ENCODE results near the gene BNIP5.

BNIP5 gene

DNA sequence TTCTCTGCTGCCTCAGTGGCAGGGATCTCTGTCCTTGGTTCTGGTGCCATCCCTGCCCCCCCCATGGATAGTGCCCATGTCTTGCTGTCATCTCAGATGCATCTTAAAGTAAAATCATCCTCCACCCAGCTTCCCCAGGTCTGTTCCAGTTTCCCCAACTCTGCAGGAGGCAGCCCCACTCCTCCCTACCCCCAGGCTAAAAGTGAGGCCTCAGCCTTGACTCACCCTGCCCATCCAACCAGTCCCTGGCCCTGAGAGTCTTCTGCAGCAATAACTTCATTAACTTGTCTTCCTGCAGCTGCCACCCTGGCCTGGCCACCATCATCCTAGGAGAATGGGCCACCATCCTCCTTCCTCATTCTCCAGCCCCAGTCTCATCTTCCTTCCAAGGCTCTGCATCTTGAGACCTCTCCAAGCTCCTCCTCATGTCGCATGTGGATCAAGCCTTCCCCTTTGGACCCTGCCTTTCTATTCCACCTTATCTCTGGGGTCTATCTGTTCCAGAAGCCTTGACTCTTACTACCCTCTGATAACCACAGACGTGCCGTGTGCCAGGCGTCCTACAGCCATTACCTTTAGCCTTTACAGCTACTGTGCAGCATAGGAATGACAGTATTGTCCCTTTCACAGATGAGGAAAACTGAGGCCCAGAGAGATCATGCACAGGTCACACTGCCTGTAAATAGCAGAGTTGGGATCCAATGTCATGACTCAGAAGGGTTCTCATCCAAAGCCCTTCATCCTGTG is 68.8 kb downstream of the BNIP5 start:
- DNase-seq (ENCODE audit: low read depth) = no peak

- DNase-seq (ENCODE audit: low read depth) = no peak
These were observed 69.6 kb downstream of the BNIP5 start for GRCh38 chr6:36266913-36267644.
